ENCODE results near the gene PTPN23.
"Not testable (repeated sequence)": the region's sequence is repeated elsewhere in the genome, so short reads cannot be mapped to it uniquely, and the experiment has no call there.

The PTPN23 gene

DNA sequence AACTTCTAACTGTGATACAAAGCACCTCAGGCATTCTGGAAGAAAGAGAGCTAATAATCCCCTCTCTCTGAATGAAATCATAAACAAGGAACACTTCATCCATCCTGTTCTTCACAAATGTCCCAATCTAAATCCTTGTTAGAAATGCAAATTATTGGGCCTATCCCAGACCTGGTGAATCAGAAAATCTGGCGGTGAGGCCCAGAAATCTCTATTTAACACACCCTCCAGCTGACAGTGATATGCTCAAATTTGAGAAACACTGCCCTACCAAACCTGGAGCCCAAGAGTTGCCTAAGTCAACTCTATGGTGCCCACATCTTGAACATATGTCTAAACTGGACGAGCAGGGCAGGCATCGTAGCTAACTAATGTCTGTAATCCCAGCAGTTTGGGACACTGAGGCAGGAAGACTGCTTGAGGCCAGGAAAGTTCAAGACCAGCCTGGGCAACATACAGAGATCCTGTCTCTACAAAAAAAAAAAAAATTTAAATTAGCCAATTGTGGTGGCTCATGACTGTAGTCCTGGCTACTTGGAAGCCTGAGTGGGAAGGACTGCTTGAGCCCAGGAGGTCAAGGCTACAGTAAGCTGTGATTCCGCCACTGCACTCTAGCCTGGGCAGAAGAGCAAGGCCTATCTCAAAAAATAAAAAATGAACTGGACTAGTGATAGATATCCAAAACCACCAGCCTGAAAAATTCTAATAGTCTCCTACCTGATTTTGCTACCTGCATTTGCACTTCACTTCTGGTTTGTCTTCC is 71.8 kb downstream of the PTPN23 start:
- DNase-seq (ENCODE audit: low spot score) = no peak

GRCh38 chr3:47455806-47456452 is 75.1 kb downstream of the PTPN23 start:
- DNase-seq (ENCODE audit: low spot score) = no peak

GRCh38 chr3:47456984-47457383 is 76.2 kb downstream of the PTPN23 start:
- no peak for DNase-seq (ENCODE audit: low spot score)

GRCh38 chr3:47459534-47460085 is 78.8 kb downstream of the PTPN23 start:
- DNase-seq (ENCODE audit: low spot score) = not testable (repeated sequence)
